Measurements from ENCODE around the gene IL4R.

- no peak for TF ChIP-seq SRF (IDR thresholded peaks at IDR 0.05; ENCODE audit: low read depth, low read length)
- TF ChIP-seq POLR2A (IDR thresholded peaks at IDR 0.05; ENCODE audit: control extremely low read depth in 1 of 2, low read depth in 2 of 2, low read length in 2 of 2) = no peak
- no peak for TF ChIP-seq EGR1 (IDR thresholded peaks at IDR 0.05; ENCODE audit: borderline replicate concordance, low read depth, low read length)
- TF ChIP-seq, protein P1, sequence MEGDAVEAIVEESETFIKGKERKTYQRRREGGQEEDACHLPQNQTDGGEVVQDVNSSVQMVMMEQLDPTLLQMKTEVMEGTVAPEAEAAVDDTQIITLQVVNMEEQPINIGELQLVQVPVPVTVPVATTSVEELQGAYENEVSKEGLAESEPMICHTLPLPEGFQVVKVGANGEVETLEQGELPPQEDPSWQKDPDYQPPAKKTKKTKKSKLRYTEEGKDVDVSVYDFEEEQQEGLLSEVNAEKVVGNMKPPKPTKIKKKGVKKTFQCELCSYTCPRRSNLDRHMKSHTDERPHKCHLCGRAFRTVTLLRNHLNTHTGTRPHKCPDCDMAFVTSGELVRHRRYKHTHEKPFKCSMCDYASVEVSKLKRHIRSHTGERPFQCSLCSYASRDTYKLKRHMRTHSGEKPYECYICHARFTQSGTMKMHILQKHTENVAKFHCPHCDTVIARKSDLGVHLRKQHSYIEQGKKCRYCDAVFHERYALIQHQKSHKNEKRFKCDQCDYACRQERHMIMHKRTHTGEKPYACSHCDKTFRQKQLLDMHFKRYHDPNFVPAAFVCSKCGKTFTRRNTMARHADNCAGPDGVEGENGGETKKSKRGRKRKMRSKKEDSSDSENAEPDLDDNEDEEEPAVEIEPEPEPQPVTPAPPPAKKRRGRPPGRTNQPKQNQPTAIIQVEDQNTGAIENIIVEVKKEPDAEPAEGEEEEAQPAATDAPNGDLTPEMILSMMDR (IDR thresholded peaks at IDR 0.05; ENCODE audit: control extremely low read depth in 1 of 3, insufficient read depth in 1 of 3, low read depth in 1 of 3, low read length in 3 of 3) = no peak
- TF ChIP-seq, protein P2, sequence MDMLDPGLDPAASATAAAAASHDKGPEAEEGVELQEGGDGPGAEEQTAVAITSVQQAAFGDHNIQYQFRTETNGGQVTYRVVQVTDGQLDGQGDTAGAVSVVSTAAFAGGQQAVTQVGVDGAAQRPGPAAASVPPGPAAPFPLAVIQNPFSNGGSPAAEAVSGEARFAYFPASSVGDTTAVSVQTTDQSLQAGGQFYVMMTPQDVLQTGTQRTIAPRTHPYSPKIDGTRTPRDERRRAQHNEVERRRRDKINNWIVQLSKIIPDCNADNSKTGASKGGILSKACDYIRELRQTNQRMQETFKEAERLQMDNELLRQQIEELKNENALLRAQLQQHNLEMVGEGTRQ (IDR thresholded peaks at IDR 0.05; ENCODE audit: low read length) = no peak
- no peak for TF ChIP-seq RFX5 (IDR thresholded peaks at IDR 0.05; ENCODE audit: borderline replicate concordance, low read depth, low read length)
Measured at GRCh38 chr16:27408602-27409031, 94.8 kb downstream of the IL4R start.

All from H1 (cell line).